Measurements from ENCODE around the gene CCDC85B. TPM values are rescaled to one million over a fixed set of nuclear protein-coding genes. Genes with fewer than 3 reads are reported as not detected.

CCDC85B gene
- total and polyA plus RNA-seq, 2 of the 13 experiments (the other 11 are each of a cell fraction or from before 2014, with no cell fraction given), result 8.2 to 19.5 TPM

DNA sequence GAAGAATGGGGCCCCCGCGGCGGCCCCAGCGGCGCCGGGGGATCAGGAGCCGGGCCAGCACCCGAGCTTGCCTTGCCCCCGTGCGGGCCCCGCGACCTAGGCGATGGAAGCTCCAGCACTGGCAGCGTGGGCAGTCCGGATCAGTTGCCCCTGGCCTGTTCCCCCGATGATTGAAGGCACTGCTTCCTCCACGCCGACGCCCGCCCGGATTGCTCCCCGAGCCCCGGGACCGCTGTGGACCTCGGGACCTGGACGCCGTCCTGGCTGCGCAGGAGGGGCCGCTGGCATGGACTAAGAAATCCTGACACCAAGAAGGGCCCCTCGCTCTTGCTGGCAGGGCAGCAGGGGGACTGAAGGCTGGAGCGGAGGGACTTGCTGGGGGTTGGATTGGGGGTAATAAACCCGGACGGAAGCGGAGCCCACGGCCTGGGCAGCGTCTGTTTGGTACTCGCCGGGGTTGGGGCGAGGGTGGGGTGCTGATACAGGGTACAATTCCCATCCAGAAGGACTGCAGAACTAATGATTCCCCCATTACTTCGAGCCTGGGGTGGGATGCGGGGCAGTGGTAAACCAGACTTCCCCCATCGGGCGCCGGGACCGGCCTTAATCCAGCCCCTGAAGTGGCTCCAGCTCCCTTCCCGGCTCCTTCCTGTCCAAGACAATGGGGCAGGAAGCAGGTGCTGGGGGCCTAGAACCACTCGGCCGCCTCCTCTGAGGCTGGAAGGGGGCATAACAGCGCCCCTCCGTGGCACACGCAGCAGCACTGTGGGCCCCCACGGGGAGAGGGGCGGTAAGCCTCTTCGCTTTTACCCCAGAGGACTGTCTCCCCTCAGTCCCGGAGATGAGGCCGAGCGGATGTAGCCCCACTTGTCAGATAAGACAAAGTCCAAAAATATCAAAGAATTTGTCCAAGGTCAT, 1.0 kb downstream of the CCDC85B start (continued):
- TF ChIP-seq ZBTB14 (CRISPR knock-in tag; IDR thresholded peaks at IDR 0.05) (no peak), ZNF292 (CRISPR knock-in tag; IDR thresholded peaks at IDR 0.05; ENCODE audit: borderline replicate concordance, low read depth) (no peak), ZNF674 (CRISPR knock-in tag; IDR thresholded peaks at IDR 0.05; ENCODE audit: low read depth) (no peak), MBD4 (IDR thresholded peaks at IDR 0.05; ENCODE audit: borderline replicate concordance, low read length) (no peak), SP4 (CRISPR knock-in tag; IDR thresholded peaks at IDR 0.05) (peak; percentile 60; the same call in 1 of the 2 replicates), NONO (IDR thresholded peaks at IDR 0.05) (no peak), NONO (CRISPR knock-in tag; conservative IDR thresholded peaks at IDR 0.05) (peak; percentile 79), ZNF777 (CRISPR knock-in tag; IDR thresholded peaks at IDR 0.05) (peak; percentile 64; the same call in 1 of the 2 replicates), TRIM24 (CRISPR knock-in tag; IDR thresholded peaks at IDR 0.05) (no peak), ZNF552 (CRISPR knock-in tag; IDR thresholded peaks at IDR 0.05; ENCODE audit: borderline replicate concordance) (no peak), ZKSCAN5 (CRISPR knock-in tag; IDR thresholded peaks at IDR 0.05) (no peak), SIX4 (CRISPR knock-in tag; IDR thresholded peaks at IDR 0.05) (no peak), ZNF772 (CRISPR knock-in tag; IDR thresholded peaks at IDR 0.05) (peak; percentile 54; the same call in 1 of the 2 replicates), ZFX (CRISPR knock-in tag; IDR thresholded peaks at IDR 0.05; ENCODE audit: low read depth) (peak; percentile 82), ZNF318 (CRISPR knock-in tag; IDR thresholded peaks at IDR 0.05) (no peak), HHEX (CRISPR knock-in tag; IDR thresholded peaks at IDR 0.05) (no peak), ADNP (CRISPR knock-in tag; IDR thresholded peaks at IDR 0.05) (no peak), CCAR2 (optimal IDR thresholded peaks at IDR 0.05; ENCODE audit: low read depth, low read length) (no peak)
- TF ChIP-seq, protein P1, sequence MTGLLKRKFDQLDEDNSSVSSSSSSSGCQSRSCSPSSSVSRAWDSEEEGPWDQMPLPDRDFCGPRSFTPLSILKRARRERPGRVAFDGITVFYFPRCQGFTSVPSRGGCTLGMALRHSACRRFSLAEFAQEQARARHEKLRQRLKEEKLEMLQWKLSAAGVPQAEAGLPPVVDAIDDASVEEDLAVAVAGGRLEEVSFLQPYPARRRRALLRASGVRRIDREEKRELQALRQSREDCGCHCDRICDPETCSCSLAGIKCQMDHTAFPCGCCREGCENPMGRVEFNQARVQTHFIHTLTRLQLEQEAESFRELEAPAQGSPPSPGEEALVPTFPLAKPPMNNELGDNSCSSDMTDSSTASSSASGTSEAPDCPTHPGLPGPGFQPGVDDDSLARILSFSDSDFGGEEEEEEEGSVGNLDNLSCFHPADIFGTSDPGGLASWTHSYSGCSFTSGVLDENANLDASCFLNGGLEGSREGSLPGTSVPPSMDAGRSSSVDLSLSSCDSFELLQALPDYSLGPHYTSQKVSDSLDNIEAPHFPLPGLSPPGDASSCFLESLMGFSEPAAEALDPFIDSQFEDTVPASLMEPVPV (CRISPR knock-in tag; IDR thresholded peaks at IDR 0.05), result no peak

Data from HepG2 (cell line).